GM18526 (cell line): Measurements from ENCODE around the gene ARID1B.

ENCODE experiments used
- POLR2A ChIP-seq: IDR thresholded peaks from 3 replicates; pipeline ENCODE4 v1.6.1; 2011; ENCODE audit not compliant: insufficient read length; ENCODE audit errors: extremely low read depth

Gene ARID1B

DNA sequence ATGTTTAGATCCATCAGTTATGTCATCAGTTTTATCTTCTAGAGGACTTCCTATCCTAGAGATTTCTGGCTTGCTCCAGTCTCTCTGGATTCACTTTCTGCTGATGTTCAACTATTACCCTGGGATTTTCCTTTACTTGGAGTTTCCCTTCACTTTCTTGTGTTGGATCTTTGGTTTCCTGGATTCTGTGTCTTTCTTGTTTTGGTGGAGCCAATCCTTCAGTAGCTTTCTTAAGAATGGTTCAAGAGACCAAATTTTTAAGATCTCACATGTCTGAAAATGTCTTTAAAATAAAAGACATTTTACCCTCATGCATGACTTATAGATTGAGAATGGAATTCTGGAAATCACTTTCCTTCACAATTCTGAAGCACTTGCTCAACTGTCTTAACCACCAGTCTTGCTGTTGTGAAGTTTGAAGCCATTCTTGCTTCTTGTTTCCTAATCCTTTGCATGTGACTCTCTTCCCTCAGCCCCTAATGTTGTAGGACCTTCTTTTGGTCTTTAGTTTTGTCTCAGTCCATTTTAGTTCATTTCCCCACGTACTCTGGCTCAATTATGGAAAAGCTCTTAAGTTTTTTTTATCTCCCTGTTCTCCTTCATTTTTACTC lies 87.9 kb downstream of the ARID1B start:
- TF ChIP-seq POLR2A, result no peak

DNA sequence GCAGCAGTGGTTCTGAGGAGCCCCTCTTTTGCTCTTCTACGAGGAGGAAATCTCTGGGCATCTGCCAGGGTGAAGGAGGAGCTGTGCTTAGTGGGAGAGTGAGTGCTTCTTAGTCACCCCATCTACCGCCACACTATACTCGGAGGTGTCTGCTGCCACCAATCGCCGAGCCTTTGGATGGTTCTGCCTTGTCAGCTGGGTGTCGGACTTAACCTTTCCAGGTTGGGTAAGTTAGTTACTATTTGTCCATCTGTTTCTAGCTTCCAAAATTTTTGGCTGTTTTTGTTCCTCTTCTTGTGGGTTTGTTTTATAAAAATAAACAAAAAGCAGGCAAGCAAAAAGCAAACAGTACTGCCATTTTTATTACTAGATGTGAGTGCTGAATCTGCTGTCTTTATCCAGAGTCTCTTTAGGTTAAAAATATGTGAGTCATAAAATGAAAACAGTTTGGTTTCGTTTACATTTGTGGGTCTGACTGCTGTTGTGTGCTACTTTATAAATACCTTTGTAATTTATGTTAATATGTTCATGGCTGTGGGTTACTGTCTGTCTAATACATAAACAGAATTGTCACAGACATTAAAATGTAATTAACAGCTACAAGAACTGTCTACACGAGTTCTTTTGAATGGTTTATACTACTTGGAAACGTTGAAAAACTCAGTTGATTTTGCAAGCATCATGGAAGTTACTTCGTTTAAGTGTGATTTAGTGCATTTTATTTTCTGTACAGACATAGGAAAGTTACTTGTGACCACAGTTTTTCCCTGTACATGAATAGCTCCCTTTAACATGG lies 89.2 kb downstream of the ARID1B start:
- TF ChIP-seq POLR2A, result no peak

DNA sequence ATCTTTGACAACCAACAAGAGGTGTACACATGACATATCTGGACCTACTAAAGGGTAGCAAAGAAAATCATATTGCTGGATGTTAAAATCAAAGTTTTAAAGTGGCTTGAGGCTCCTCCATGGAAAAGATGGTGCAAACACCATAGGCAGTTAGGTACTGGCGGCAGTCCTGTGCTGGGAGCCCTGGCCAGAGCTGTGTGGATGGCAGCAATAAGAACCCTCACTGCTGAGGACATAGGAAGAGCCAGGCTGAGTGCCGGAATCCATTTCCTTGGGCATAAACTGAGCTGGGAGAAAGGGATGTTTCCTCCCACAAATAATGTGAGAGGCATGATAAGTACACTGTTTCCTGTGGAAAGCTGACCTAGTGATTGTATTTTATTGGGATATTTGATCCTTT lies 89.9 kb downstream of the ARID1B start:
- no peak for TF ChIP-seq POLR2A

DNA sequence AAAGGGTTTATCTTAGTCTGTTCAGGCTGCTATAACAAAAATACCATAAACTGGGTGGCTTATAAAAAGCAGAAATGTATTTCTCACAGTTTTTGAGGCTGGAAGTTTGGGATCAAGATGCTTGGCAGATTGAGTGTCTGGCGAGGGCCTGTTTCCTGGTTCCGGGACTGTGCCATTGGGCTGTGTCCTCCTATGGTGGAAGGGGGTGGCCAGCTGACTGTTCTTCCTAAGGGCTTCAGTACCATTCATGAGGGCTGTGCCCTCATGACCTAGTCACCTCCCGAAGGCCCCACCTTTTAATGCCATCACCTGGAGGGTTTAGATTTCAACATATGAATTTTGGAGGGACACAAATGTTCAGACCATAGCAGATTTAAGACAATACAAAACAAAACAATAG lies 91.2 kb downstream of the ARID1B start:
- TF ChIP-seq POLR2A, result no peak

DNA sequence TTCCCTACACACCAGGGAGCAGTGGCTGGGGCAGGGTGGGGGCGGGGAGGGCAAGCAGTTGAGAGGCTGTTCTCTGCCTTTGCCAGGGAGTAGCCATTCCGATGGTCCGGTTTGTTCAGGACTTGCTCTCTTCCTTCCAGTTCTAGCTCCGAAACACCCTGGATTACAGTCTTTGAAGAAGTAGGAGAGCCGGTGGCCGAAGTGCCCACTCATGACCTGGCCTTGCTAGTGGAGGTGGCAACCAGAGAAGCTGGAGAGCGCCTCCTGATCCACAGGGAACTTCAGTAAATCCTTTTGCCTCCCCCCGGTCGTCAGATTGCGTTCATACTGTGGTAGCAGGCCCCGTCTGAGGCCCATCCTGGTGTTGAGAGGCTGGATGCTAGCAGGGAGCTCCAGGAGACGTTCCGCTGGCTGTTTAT lies 92.8 kb downstream of the ARID1B start:
- TF ChIP-seq POLR2A, result no peak

DNA sequence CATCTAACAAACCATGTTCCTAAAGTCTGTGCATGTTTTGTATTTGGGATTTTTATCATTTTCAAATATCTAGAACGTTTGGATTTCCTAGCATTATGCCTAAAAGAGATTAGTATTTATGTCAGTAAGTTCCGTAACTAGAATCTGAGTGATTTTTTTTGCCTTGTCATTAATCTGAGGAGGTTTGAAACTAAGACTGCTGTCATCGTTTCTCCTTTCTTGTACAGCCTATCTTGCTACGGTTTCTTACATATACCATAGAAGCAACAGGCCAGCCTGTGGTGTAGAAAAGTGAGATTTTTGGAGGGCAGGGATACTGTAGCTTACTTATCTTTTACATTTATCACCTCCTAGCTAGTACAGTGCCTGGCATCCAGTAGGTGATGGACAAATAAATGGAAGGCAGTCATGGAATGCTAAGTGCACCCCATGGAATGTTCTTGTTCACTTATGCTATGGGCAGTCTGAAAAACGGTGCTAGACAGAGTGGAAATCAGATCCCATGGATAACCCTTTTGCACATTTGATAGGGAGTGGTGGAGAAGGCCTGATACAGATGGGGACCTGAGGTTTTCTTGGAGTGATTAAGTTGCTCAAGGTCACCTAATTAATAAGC lies 93.9 kb downstream of the ARID1B start:
- TF ChIP-seq POLR2A, result no peak

DNA sequence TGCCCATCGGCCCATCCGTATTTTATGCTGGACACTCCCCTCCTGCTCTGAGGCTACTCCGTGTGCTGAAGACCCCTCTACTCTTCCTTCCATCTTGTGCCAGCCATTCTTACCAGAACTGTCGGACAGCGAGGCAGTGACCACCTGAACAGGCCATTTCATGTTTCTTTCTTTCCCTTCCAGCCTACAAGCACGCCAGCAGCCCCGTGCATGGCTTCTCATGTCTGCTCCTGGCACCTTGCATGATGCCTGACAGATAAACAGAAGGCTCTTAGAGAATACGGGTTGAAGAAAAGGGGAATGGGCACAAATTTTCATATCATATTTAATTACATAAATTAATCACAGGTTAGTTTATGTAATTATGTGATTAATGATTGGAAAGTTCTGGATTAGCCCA lies 95.7 kb downstream of the ARID1B start:
- no peak for TF ChIP-seq POLR2A

DNA sequence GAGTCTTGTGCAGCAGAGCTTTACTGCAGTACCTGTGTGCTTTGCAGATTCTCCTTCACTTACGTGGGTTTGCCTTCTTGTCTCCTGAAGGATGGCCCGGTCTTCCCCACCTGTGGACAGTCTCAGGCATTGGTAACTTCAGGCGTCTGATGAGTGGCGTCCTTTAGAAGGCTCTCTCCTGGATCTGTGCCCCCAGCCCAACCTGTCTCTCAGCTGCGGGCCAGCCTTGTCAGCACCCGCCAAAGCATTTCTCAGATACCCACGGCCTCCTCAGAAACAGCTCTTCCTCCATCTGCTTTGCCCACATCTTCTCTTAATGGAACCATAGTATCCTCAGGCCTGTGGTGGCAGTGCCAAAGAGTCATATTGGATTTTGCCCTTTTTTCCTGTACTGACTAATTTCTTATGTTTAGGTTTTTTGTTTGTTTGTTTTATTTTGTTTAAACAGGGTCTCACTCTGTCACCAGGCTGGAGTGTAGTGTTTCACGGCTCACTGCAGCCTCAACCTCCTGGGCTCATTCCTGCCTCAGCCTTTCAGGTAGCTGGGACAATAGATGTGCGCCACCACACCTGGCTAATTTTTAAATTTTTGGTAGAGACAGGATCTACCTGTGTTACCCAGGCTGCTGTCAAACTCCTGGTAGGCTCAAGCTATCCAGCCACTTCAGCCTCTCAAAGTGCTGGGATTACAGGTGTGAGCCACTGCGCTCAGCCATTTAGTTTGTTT lies 96.6 kb downstream of the ARID1B start:
- no peak for TF ChIP-seq POLR2A

DNA sequence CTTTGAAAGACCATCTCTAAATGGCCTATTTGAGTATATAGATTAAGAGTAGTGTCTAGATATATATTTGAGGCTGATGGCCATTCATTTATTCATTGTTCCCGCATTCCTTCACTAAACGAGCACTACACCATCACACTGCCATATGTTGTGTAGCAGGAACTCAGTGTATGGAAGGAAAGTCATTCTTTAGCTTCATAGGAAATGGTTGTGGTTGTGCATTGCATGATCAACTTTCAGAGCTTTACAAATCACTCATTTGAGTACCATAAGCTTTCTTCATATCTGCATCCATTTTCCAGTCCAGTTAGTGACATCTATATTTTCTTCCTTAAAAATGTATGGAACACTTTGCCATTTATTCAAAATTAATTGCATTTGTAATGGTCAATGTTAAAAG lies 97.9 kb downstream of the ARID1B start:
- no peak for TF ChIP-seq POLR2A

DNA sequence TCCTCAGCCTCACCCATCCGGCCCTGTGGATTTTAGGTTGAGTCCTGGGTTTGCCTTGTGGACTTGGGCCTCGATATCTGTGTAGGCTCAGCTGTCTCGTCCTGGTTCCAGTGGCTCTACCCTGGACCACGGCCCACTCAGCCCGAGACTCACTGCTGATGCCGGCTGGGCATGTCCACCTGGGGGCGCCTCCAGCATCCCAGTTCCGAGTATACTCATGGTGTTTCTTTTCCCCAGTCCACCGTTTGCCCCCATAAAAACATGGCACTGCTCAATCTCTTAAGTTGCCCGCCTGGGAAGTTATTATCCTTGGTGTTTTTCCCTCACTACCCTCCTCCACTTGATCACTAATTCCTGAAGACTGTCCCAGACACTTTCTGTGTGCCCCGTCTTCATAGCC lies 99.1 kb downstream of the ARID1B start:
- TF ChIP-seq POLR2A, result no peak

DNA sequence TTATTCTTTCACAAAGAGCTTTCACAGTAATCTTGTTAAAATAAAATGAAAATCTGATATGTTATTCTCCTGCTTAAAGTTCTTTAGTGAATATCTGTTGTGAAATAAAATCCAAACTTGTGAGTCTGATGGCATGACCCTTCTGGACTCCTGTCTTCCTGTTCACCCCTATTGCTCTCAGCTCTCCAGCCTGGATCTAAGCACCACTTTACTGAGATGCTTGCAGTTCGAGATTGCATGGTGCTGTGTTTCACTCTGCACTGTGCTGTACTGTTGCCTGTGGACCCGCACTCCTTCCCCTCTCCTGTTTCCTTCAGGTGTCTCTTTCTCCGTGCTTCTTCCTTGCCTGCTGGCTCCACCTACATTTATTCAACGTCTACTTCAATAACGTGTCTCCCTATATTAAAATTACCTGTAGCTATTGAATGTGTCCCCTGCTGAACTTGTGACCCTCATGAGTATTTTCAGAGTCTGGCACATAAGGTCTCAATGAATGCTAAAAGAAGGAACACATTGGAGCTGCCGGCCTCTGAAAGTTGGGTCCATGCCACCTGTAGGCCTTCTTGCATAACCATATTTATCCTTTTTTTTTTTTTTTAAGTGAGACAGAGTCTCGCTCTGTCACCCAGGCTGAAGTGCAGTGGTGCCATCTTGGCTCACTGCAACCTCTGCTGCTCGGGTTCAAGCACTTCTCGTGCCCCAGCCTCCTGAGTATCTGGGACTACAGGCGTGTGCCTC lies 100.1 kb downstream of the ARID1B start:
- no peak for TF ChIP-seq POLR2A

DNA sequence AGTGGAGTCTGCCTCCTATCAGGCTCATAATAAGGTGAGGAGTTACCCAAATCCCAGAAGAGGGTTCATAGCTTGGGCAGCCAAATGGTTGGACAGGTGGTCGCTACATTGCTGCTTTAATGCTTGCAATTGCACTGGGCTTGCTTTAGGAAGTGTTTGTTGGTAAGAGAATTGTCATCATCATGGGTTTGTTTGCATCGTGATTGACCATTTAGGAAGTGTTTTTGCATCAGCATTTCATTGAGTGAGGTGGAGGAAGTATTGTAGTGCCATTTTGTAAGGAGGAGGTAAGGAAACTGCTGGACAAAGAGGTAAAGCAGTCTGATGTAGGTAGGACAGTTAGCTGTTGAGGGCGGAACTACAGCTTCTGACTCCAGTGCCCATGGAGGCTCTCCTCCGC lies 101.5 kb downstream of the ARID1B start:
- TF ChIP-seq POLR2A, result no peak

DNA sequence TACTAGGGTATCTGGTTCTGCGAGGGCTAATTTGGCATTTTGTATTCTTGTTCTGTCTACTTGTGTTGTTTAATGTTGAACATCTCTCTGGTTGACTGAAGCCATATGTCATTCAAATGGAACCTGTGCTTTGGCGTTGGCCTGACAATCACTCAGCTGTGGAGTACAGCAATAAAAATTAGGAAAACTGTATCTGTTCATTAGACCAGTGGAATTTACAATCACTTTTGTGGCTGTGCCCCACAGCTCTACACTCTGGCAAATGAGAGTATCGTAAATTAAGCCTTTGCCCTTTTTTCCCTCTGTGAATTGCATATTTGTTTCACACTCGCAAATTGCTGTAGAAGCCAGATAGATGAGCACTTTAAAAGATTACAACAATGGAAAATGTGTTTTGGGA lies 102.0 kb downstream of the ARID1B start:
- no peak for TF ChIP-seq POLR2A

DNA sequence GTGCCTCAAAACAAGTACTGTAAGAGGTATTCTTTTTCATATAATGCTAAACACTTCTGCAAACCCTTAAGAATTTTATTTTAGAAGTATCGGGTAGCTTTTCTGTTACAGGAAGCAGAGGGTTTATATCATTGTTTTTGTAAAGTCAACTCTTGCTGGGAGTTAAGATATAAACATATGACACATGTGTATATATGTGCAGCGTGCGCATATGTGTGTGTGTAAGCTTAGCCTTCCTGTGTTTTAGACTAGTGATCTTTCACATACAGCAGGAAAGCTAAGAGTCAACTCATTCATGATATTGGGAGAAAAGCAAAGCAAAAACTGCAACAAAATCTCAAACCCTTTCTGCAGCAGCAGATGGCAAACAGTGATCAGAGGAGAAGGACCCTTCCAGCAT lies 102.4 kb downstream of the ARID1B start:
- TF ChIP-seq POLR2A, result no peak

DNA sequence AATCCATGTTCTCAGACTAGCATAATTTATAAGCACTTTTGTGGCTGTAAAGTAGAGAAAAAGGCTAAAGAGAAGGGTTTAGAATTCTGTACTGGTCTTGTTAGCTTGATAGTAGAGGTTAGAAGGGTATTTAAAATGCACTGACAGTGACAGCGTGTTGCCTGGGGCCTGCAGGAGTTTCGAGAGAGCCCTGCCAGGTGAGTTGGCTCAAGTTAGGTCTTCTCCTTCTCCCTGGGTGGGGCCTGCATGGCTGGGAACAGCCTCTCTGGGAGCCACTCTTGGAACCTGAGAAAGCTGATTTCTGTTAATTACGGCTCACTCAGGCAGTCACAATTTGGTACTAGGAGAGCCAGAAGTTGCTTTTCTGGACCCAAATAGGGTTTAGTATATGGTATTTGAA lies 103.7 kb downstream of the ARID1B start:
- TF ChIP-seq POLR2A, result no peak
